KOPT-K1 (cell line): ENCODE data around the gene HNRNPF.

Source experiments
- H3K27ac ChIP-seq: fragments of 200-600 bp; sonication (generic); 2 replicates; pipeline ENCODE4 v1.5.1; 2016; ENCODE audit warnings: antibody characterized with exemption, mild to moderate bottlenecking, low read depth, low read length; ENCODE audit not compliant: poor library complexity, severe bottlenecking
- H3K36me3 ChIP-seq: fragments of 200-600 bp; sonication (generic); 2 replicates; pipeline ENCODE4 v1.5.1; 2017; ENCODE audit warnings: antibody characterized with exemption, mild to moderate bottlenecking, low read length, moderate library complexity; ENCODE audit not compliant: insufficient read depth
- H3K9me3 ChIP-seq: fragments of 200-600 bp; sonication (generic); 2 replicates; pipeline ENCODE4 v1.5.1; 2017; ENCODE audit warnings: antibody characterized with exemption, low read length, mild to moderate bottlenecking; ENCODE audit not compliant: insufficient read depth, poor library complexity, severe bottlenecking

The HNRNPF gene

GRCh38 chr10:43408331-43408709 lies 666 bp downstream of the HNRNPF start:
- peak overlapping the region; percentile 99 for H3K27ac ChIP-seq
- H3K9me3 ChIP-seq = no peaks in the 10 kb centered on the region
- H3K36me3 ChIP-seq = peaks cover 9% of the 10 kb centered on the region

GRCh38 chr10:43407576-43408330 lies 1.2 kb downstream of the HNRNPF start:
- peaks cover 15% of the 10 kb centered on the region for H3K36me3 ChIP-seq
- H3K27ac ChIP-seq = peak overlapping the region; percentile 99
- H3K9me3 ChIP-seq = no peaks in the 10 kb centered on the region

DNA sequence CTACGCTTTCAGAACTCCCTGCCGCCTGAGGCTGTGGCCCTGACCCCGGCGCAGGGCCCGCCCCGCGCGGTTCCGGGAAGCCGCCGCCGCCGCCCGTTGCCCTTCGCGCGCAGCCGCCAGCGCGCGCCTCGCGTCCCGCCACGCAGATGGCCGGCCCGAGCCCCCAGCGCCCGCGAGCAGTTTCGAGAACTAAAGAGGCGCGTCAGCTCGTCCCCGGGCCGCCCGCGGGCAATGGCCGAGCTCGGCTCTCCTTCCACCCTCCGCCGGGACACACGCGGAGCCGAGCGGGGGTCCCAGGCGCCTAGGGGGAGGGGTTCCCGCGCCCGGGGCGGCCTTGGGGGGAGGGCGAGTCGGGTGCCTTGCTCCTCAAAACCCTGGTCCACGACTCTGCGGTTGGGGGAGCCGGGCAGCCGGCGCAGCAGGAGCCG lies 1.8 kb downstream of the HNRNPF start:
- Histone ChIP-seq H3K9me3 (no peaks in the 10 kb centered on the region), H3K27ac (peak overlapping the region; percentile 99), H3K36me3 (peaks cover 21% of the 10 kb centered on the region)

- H3K36me3 ChIP-seq = peaks cover 46% of the 10 kb centered on the region
- H3K9me3 ChIP-seq = no peaks in the 10 kb centered on the region
- peak overlapping the region; percentile 60 for H3K27ac ChIP-seq
Measured at GRCh38 chr10:43404704-43405084, 4.3 kb downstream of the HNRNPF start.

GRCh38 chr10:43403911-43404703 lies 4.9 kb downstream of the HNRNPF start:
- Histone ChIP-seq H3K27ac (peak overlapping the region; percentile 60), H3K36me3 (peaks cover 51% of the 10 kb centered on the region), H3K9me3 (no peaks in the 10 kb centered on the region)

- peak overlapping the region; percentile 60 for H3K27ac ChIP-seq
- H3K9me3 ChIP-seq = no peaks in the 10 kb centered on the region
- peaks cover 55% of the 10 kb centered on the region for H3K36me3 ChIP-seq
Measured at GRCh38 chr10:43402880-43403452, 6.0 kb downstream of the HNRNPF start.

- peaks cover 57% of the 10 kb centered on the region for H3K36me3 ChIP-seq
Measured at GRCh38 chr10:43402176-43402575, 6.8 kb downstream of the HNRNPF start.

DNA sequence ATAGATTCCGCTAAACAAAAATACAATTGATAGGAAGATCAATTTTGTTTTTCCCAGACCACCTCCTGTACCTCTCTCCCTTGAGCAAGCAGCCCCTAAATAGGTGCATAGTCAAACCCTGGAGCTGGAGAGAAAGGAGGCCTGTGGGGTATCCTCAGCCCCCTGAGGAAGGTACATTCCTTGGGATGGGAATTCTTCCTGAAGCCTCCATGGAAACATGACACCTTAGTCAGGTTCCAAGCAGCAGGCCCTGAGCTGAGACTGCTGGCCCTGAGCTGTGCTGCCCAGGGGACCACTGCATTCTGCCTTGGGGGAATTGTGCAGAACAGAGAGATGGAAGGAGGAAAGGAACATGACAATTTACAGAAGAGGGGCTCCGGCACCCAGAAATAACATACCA lies 7.4 kb downstream of the HNRNPF start:
- no peaks in the 10 kb centered on the region for H3K9me3 ChIP-seq
- peaks cover 57% of the 10 kb centered on the region for H3K36me3 ChIP-seq
- peak overlapping the region; percentile 29 for H3K27ac ChIP-seq

More at GRCh38 chr10:43402176-43402575, 6.8 kb downstream of the HNRNPF start:
- H3K27ac ChIP-seq = peak overlapping the region; percentile 29
- H3K9me3 ChIP-seq = no peaks in the 10 kb centered on the region

DNA sequence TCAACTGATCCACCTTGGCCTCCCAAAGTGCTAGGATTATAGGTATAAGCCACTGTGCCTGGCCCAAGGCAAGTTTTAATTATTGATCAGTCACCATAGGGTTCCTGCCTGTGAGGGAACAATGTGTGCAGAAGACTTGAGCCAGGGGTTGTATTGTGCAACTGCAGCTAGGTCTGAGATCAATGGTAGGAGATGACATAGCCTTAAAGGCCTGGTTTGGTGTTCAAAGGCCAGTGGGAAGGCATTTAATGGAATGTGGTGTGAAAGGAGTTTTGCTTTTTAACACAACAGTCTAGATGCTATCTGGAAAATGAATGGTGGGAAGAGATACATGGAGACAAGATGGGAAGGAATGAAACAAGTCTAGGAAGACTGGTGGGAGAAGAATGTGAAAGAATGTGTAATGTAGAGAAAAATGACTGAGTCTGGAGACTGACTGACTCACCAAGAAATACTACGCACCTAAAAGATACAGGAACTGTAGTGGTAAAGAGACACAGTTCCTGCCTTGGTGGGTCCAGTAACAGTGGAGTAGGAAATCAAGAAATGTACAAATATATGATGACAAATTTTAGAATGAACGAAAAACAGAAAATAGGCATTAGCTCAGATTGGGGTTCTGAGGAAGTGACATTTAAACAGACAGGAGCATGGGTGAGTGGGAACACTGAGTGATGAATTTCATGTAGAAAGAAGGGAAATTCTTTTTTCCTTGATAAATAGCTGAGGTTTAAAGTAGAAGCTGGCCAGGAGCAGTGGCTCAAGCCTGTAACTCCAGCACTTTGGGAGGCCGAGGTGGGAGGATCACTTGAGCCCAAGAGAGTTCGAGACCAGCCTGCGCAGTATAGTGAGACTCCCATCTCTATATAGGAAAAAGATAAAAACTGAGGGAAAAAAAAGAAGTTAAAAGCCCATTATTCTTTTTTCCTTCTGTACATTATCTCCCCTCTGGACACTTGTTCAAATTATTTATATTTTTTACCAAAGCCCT lies 9.4 kb downstream of the HNRNPF start:
- Histone ChIP-seq H3K27ac (peak overlapping the region; percentile 99), H3K36me3 (peaks cover 75% of the 10 kb centered on the region)

DNA sequence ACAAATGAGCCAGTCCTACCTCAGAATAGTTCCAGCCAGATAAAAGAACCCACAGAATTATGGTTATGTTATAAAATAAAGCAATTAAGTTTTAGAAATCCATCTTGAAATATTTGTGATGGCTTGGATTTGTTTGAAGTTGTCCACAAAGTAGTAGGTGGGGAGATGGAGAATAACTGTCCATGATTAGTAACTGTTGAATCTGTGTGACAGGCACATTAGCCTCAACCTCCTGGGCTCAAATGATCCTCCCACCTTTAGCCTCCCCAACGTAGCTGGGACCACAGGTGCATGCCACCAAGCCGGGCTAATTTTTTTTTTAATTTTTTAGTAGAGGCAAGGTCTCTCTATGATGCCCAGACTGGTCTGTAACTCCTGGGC lies 10.1 kb downstream of the HNRNPF start:
- peaks cover 79% of the 10 kb centered on the region for H3K36me3 ChIP-seq
- H3K27ac ChIP-seq = peak overlapping the region; percentile 99
- no peaks in the 10 kb centered on the region for H3K9me3 ChIP-seq

More for the DNA sequence above, 9.4 kb downstream of the HNRNPF start:
- H3K9me3 ChIP-seq = no peaks in the 10 kb centered on the region

DNA sequence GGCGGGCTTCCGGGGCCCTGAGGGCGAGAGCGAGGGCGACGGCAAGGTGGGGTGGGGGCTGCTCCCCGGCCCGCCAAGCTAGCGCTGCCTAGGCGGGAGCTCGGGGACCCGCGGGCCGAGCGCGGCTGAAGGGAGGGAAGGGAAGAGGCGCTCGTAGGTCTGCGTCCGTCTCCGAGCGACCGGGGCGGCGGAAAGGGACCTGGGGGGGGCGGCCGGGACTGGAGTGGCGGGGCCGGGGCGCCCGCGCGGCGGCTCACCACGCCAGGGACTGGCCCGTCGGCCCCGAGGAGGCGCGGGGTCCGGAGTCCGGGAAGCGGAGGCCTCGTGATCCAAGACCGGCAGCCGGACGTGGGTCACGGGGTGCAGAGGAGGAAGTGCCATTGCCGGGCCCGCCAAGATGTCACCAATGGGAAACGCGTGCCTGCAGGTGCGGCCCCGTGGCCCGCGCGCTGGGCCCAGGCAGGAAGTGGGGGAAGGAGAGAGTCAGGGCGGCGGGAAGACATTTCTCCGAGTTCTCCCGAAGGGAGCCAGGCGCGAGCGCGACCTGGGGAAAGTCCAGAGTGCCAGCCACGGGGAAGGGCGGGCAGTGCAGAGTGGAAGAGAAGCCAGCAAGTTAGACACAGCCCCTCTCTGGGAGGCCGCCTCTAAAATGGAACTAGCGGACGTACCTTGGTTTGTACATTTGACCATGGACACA lies 11.9 kb downstream of the HNRNPF start:
- Histone ChIP-seq H3K27ac (peak overlapping the region; percentile 99), H3K36me3 (peaks cover 79% of the 10 kb centered on the region), H3K9me3 (no peaks in the 10 kb centered on the region)

DNA sequence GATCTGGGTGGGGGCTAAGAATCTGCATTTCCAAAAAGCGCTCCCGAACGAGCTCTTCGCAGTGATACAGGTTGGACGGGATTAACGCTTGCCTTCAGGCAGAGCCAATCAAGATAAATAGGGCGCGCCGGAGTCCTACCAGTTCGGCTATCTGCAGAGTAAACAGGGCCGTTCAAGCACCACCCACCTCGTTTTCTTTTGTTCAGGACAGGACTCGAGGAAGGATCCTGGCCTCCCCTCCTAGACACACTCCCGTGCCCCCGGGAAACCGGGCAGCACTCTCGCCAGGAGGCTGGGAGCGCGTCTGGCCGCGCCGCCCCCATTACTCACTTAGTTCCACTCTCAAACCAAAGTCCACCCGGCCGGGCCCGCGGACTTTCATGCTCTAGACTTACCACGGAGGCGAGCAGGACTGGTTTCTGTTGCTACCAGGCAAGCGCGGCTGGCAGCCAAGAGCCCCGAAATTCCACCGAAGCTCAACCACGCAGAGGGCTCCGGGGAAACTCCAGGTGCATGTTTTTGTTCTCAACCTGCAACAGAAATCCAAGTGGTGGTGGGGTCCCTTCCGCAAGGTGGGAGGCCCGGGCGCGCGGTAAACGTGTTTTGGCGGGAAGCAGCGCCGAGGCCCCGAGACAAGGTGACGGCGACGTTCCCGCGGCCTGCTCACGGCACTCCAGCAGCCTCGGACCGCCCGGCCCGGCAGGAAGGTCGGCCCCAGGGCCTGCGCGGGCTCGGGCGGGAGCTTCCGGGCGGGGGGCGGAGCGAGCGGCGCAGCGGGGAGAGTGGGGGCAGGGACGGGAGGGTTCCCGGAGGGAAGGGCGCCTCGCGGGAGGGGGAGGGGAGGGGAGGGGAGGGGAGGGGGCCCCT lies 12.7 kb downstream of the HNRNPF start:
- Histone ChIP-seq H3K9me3 (no peaks in the 10 kb centered on the region), H3K36me3 (peaks cover 79% of the 10 kb centered on the region), H3K27ac (peak overlapping the region; percentile 99)

GRCh38 chr10:43395571-43396060 lies 13.4 kb downstream of the HNRNPF start:
- H3K27ac ChIP-seq = peak overlapping the region; percentile 99

More at GRCh38 chr10:43395571-43396060, 13.4 kb downstream of the HNRNPF start:
- Histone ChIP-seq H3K9me3 (no peaks in the 10 kb centered on the region), H3K36me3 (peaks cover 79% of the 10 kb centered on the region)
